Natural killer cell (primary cell): Measurements from ENCODE around the gene WFIKKN2. TPM values are rescaled to one million over a fixed set of nuclear protein-coding genes. Genes with fewer than 3 reads are reported as not detected.

Experiments
- ATAC-seq, 3 donors: fragments of 150-1000 bp in 2 of 3; fragments of 200-7000 bp in 1 of 3; cut with Tn5 transposase; 1 replicate in 1 of 3; 2 replicates in 2 of 3; pipeline ENCODE4 v1.10.0; 2021; ENCODE audit warnings: mild to moderate bottlenecking in 2 of 3, moderate library complexity in 2 of 3
- DNase-seq, 2 donors: peaks; one replicate each; pipeline versions ENCODE4 v3.0.0 to v3.0.0-alpha.2; 2013 to 2021; ENCODE audit warnings: mixed read lengths in 1 of 2
- H3K27ac ChIP-seq: one replicate; pipeline ENCODE4 v1.5.1; 2013; ENCODE audit warnings: mild to moderate bottlenecking, low read length
- H3K27me3 ChIP-seq: one replicate; pipeline ENCODE4 v1.6.1; 2013; ENCODE audit warnings: low read length; ENCODE audit not compliant: control insufficient read depth, insufficient read depth
- H3K36me3 ChIP-seq: one replicate; pipeline ENCODE4 v1.6.1; 2013; ENCODE audit warnings: low read length; ENCODE audit not compliant: control insufficient read depth, insufficient read depth
- H3K4me1 ChIP-seq: one replicate; pipeline ENCODE4 v1.6.1; 2013; ENCODE audit warnings: low read length; ENCODE audit not compliant: control insufficient read depth, insufficient read depth
- H3K4me3 ChIP-seq: one replicate; pipeline ENCODE4 v1.5.1; 2013; ENCODE audit warnings: low read length
- H3K9me3 ChIP-seq: one replicate; pipeline ENCODE4 v1.6.1; 2013; ENCODE audit warnings: low read length; ENCODE audit not compliant: control insufficient read depth, insufficient read depth
- H3K27ac Mint-ChIP-seq, 2 donors: one replicate each; pipeline ENCODE4 v1.8.0; 2022; ENCODE audit warnings: mild to moderate bottlenecking in 2 of 2, mixed read lengths in 2 of 2, moderate library complexity in 1 of 2
- H3K27me3 Mint-ChIP-seq, 2 donors: one replicate each; pipeline ENCODE4 v1.8.0; 2022; ENCODE audit warnings: low read depth in 2 of 2, mixed read lengths in 2 of 2
- H3K36me3 Mint-ChIP-seq: one replicate; pipeline ENCODE4 v1.8.0; 2022; ENCODE audit warnings: mixed read lengths
- H3K4me1 Mint-ChIP-seq, 2 donors: one replicate each; pipeline ENCODE4 v1.8.0; 2022; ENCODE audit warnings: mixed read lengths in 2 of 2
- H3K4me3 Mint-ChIP-seq: one replicate; pipeline ENCODE4 v1.8.0; 2022; ENCODE audit warnings: mild to moderate bottlenecking, moderate library complexity, mixed read lengths
- H3K9me3 Mint-ChIP-seq, 2 donors: one replicate each; pipeline ENCODE4 v1.8.0; 2022; ENCODE audit warnings: mixed read lengths in 2 of 2
- CTCF ChIP-seq: fragments of 200-600 bp; IDR thresholded peaks from one replicate; pipeline ENCODE4 v1.8.0; 2022; ENCODE audit warnings: antibody characterized with exemption
- WGBS: methylation state at CpG from one replicate; pipeline ENCODE4 v1.1.7; 2013; ENCODE audit warnings: missing lambda C conversion rate; ENCODE audit not compliant: insufficient coverage; 5-methylcytosine and 5-hydroxymethylcytosine counted together
- intact Hi-C: fragments of 100-400 bp; cut with micrococcal nuclease; formaldehyde crosslinking; loops from one replicate; pipeline ENCODE4 v1.14.2; 2022
- total RNA-seq, 4 donors: library from RNA; stranded (reverse); fragments of 120-200 nt in 1 of 4; gene quantifications; one replicate each; pipeline versions ENCODE4 v1.2.3 to v1.2.4, GENCODE V29; 2013 to 2022

Gene WFIKKN2
- total RNA-seq, 3 donors from 2014 or later (not counting 1 experiment from before 2014, with no cell fraction given) = not detected

GRCh38 chr17:50808413-50808812 lies 27.0 kb upstream of the WFIKKN2 start:
- no peaks in the 10 kb centered on the region for H3K9me3 Mint-ChIP-seq
- no peaks in the 10 kb centered on the region for H3K4me1 Mint-ChIP-seq
- ATAC-seq (no peak), DNase-seq (no peak)
- H3K4me3 Mint-ChIP-seq = no peak overlapping the region
- H3K36me3 ChIP-seq = no peaks in the 10 kb centered on the region
- intact Hi-C loops = no loop called here
- no peaks in the 10 kb centered on the region for H3K4me1 ChIP-seq
- peaks cover under 1 to 2% of the 10 kb centered on the region in 2 donors for H3K27me3 Mint-ChIP-seq
- no peaks in the 10 kb centered on the region for H3K27me3 ChIP-seq
- WGBS = 91% methylated on average over 7 of the region's 7 CpGs
- no peaks in the 10 kb centered on the region for H3K9me3 ChIP-seq
- H3K36me3 Mint-ChIP-seq = no peaks in the 10 kb centered on the region
- no peak overlapping the region for H3K4me3 ChIP-seq
- no peak overlapping the region for H3K27ac ChIP-seq
- H3K27ac Mint-ChIP-seq = no peak overlapping the region
- TF ChIP-seq CTCF = no peak

- no peak for TF ChIP-seq CTCF
- H3K4me3 Mint-ChIP-seq = no peak overlapping the region
- peaks cover 5 to 6% of the 10 kb centered on the region in 2 donors for H3K27me3 Mint-ChIP-seq
- no peak for DNase-seq
- Histone ChIP-seq H3K4me3 (no peak overlapping the region), H3K36me3 (no peaks in the 10 kb centered on the region), H3K27me3 (no peaks in the 10 kb centered on the region), H3K27ac (no peak overlapping the region), H3K4me1 (no peaks in the 10 kb centered on the region), H3K9me3 (no peaks in the 10 kb centered on the region)
- no peaks in the 10 kb centered on the region for H3K9me3 Mint-ChIP-seq
- no peaks in the 10 kb centered on the region for H3K4me1 Mint-ChIP-seq
- no peak for ATAC-seq
- no peaks in the 10 kb centered on the region for H3K36me3 Mint-ChIP-seq
- intact Hi-C loops = no loop called here
- no peak overlapping the region for H3K27ac Mint-ChIP-seq
- 84% methylated on average over 3 of the region's 3 CpGs for WGBS
Measured at GRCh38 chr17:50808888-50809287, 26.5 kb upstream of the WFIKKN2 start.

GRCh38 chr17:50813583-50813982 lies 21.8 kb upstream of the WFIKKN2 start:
- Histone ChIP-seq H3K27me3 (peaks cover 2% of the 10 kb centered on the region), H3K27ac (no peak overlapping the region), H3K4me1 (peaks cover 13% of the 10 kb centered on the region), H3K9me3 (no peaks in the 10 kb centered on the region), H3K36me3 (no peaks in the 10 kb centered on the region), H3K4me3 (no peak overlapping the region)
- H3K4me3 Mint-ChIP-seq = no peak overlapping the region
- H3K27me3 Mint-ChIP-seq = peaks cover 16% of the 10 kb centered on the region in 2 donors
- ATAC-seq (no peak), DNase-seq (no peak)
- no peaks in the 10 kb centered on the region for H3K36me3 Mint-ChIP-seq
- H3K9me3 Mint-ChIP-seq = no peaks in the 10 kb centered on the region
- no peak for TF ChIP-seq CTCF
- intact Hi-C loops = no loop called here
- no peak overlapping the region for H3K27ac Mint-ChIP-seq
- peaks cover 6 to 11% of the 10 kb centered on the region in 2 donors for H3K4me1 Mint-ChIP-seq

GRCh38 chr17:50815400-50815799 lies 20.0 kb upstream of the WFIKKN2 start:
- TF ChIP-seq CTCF = no peak
- H3K27ac Mint-ChIP-seq = no peak overlapping the region
- H3K27me3 Mint-ChIP-seq = peaks cover 16% of the 10 kb centered on the region in 2 donors

More at GRCh38 chr17:50815400-50815799, 20.0 kb upstream of the WFIKKN2 start:
- Histone ChIP-seq H3K4me1 (peaks cover 25% of the 10 kb centered on the region), H3K4me3 (no peak overlapping the region), H3K9me3 (no peaks in the 10 kb centered on the region), H3K27ac (no peak overlapping the region), H3K27me3 (peaks cover 2% of the 10 kb centered on the region), H3K36me3 (no peaks in the 10 kb centered on the region)
- H3K4me1 Mint-ChIP-seq = peaks cover 15 to 20% of the 10 kb centered on the region in 2 donors
- WGBS = 16% methylated on average over 3 of the region's 3 CpGs
- DNase-seq (no peak), ATAC-seq (no peak)
- H3K9me3 Mint-ChIP-seq = no peaks in the 10 kb centered on the region
- no peak overlapping the region for H3K4me3 Mint-ChIP-seq
- intact Hi-C loops = no loop called here
- H3K36me3 Mint-ChIP-seq = no peaks in the 10 kb centered on the region
